Loucy (cell line): ENCODE data around the gene CGAS.
"Not testable (repeated sequence)": the region's sequence is repeated elsewhere in the genome, so short reads cannot be mapped to it uniquely, and the experiment has no call there.

Experiments
- H2AFZ ChIP-seq: fragments of 200-600 bp; sonication (generic); 2 replicates; pipeline ENCODE4 v1.6.0; 2016; ENCODE audit warnings: antibody characterized with exemption, mild to moderate bottlenecking, low read length, moderate library complexity
- H3F3A ChIP-seq: fragments of 200-600 bp; 2 replicates; pipeline ENCODE4 v1.6.0; 2016; ENCODE audit warnings: antibody characterized with exemption, low read depth, mild to moderate bottlenecking
- H3K27me3 ChIP-seq: fragments of 200-600 bp; sonication (generic); 2 replicates; pipeline ENCODE4 v1.6.1; 2014; ENCODE audit warnings: low read length, mild to moderate bottlenecking; ENCODE audit not compliant: insufficient read depth, poor library complexity, severe bottlenecking
- H3K36me3 ChIP-seq: fragments of 200-600 bp; sonication (generic); 2 replicates; pipeline ENCODE4 v1.6.1; 2016; ENCODE audit warnings: low read length; ENCODE audit not compliant: insufficient read depth
- H3K4me1 ChIP-seq: fragments of 200-600 bp; sonication (generic); 2 replicates; pipeline ENCODE4 v1.5.1; 2014; ENCODE audit warnings: low read length, mild to moderate bottlenecking; ENCODE audit not compliant: insufficient read depth, poor library complexity, severe bottlenecking
- H3K4me2 ChIP-seq: fragments of 200-600 bp; sonication (generic); 2 replicates; pipeline ENCODE4 v1.6.0; 2014; ENCODE audit warnings: antibody characterized with exemption, low read length, low read depth, mild to moderate bottlenecking; ENCODE audit not compliant: poor library complexity, severe bottlenecking
- H3K4me3 ChIP-seq: fragments of 200-600 bp; sonication (generic); 2 replicates; pipeline ENCODE4 v1.5.1; 2014; ENCODE audit warnings: low read length, mild to moderate bottlenecking, mixed read lengths; ENCODE audit not compliant: poor library complexity, severe bottlenecking
- H3K79me2 ChIP-seq: fragments of 200-600 bp; sonication (generic); 2 replicates; pipeline ENCODE4 v1.6.1; 2014; ENCODE audit warnings: low read length; ENCODE audit not compliant: insufficient read depth
- H3K9ac ChIP-seq: fragments of 200-600 bp; sonication (generic); 2 replicates; pipeline ENCODE4 v1.6.0; 2014; ENCODE audit warnings: mild to moderate bottlenecking, low read depth, low read length, moderate library complexity; ENCODE audit not compliant: poor library complexity, severe bottlenecking
- H3K9me2 ChIP-seq: fragments of 200-600 bp; sonication (generic); replicated peaks from 2 replicates; pipeline ENCODE4 v1.6.1; 2016; ENCODE audit warnings: low read depth, low read length, mixed read lengths
- H3K9me3 ChIP-seq: fragments of 200-600 bp; sonication (generic); 2 replicates; pipeline ENCODE4 v1.6.1; 2014; ENCODE audit warnings: mild to moderate bottlenecking, antibody characterized with exemption, low read length, low read depth; ENCODE audit not compliant: insufficient read depth
- H4K20me1 ChIP-seq: fragments of 200-600 bp; sonication (generic); 2 replicates; pipeline ENCODE4 v1.6.0; 2014; ENCODE audit warnings: antibody characterized with exemption, low read length, mild to moderate bottlenecking; ENCODE audit not compliant: insufficient read depth, poor library complexity, severe bottlenecking
- CTCF ChIP-seq: fragments of 200-600 bp; sonication (generic); conservative IDR thresholded peaks from 2 replicates; pipeline ENCODE4 v1.5.1; 2014; ENCODE audit warnings: mild to moderate bottlenecking, antibody characterized with exemption, low read length
- EZH2phosphoT487 ChIP-seq: fragments of 200-600 bp; IDR thresholded peaks from 2 replicates; pipeline ENCODE4 v1.6.1; 2018; ENCODE audit warnings: antibody characterized with exemption, mild to moderate bottlenecking, moderate library complexity, borderline replicate concordance

CGAS gene

GRCh38 chr6:73382462-73383113 is 69.5 kb downstream of the CGAS start:
- Histone ChIP-seq H4K20me1 (no peaks in the 10 kb centered on the region), H2AFZ (no peak overlapping the region), H3K4me3 (no peak overlapping the region), H3K9me3 (no peaks in the 10 kb centered on the region), H3K9ac (no peak overlapping the region), H3K4me1 (no peaks in the 10 kb centered on the region), H3K79me2 (no peaks in the 10 kb centered on the region), H3K27me3 (no peaks in the 10 kb centered on the region), H3K9me2 (no peaks in the 10 kb centered on the region), H3K36me3 (no peaks in the 10 kb centered on the region), H3K4me2 (no peak overlapping the region), H3F3A (no peaks in the 10 kb centered on the region)
- TF ChIP-seq EZH2phosphoT487 = no peak
- no peak for TF ChIP-seq CTCF

- not testable (repeated sequence) for H3K27me3 ChIP-seq, H3K9me2 ChIP-seq, H2AFZ ChIP-seq, H3F3A ChIP-seq, H3K4me3 ChIP-seq, H3K4me2 ChIP-seq, H4K20me1 ChIP-seq, H3K36me3 ChIP-seq, H3K79me2 ChIP-seq, H3K4me1 ChIP-seq, H3K9me3 ChIP-seq, H3K9ac ChIP-seq
Measured at GRCh38 chr6:73381531-73381930, 70.6 kb downstream of the CGAS start.

GRCh38 chr6:73377225-73377624 is 74.9 kb downstream of the CGAS start:
- Histone ChIP-seq H3K36me3 (no peaks in the 10 kb centered on the region), H3K9me2 (no peaks in the 10 kb centered on the region), H3K9ac (no peak overlapping the region), H3F3A (no peaks in the 10 kb centered on the region), H4K20me1 (no peaks in the 10 kb centered on the region), H3K4me3 (no peak overlapping the region), H3K4me2 (no peak overlapping the region), H3K27me3 (no peaks in the 10 kb centered on the region), H2AFZ (no peak overlapping the region), H3K4me1 (no peaks in the 10 kb centered on the region), H3K9me3 (no peaks in the 10 kb centered on the region), H3K79me2 (no peaks in the 10 kb centered on the region)
- TF ChIP-seq CTCF (no peak), EZH2phosphoT487 (no peak)

- H3K79me2 ChIP-seq = no peaks in the 10 kb centered on the region
Measured at GRCh38 chr6:73375216-73375615, 76.9 kb downstream of the CGAS start.

More at GRCh38 chr6:73375216-73375615, 76.9 kb downstream of the CGAS start:
- H3K27me3 ChIP-seq = no peaks in the 10 kb centered on the region
- TF ChIP-seq CTCF = no peak
- no peaks in the 10 kb centered on the region for H3K36me3 ChIP-seq
- H3K9me2 ChIP-seq = no peaks in the 10 kb centered on the region
- no peak overlapping the region for H3K9ac ChIP-seq
- H4K20me1 ChIP-seq = no peaks in the 10 kb centered on the region
- H3F3A ChIP-seq = no peaks in the 10 kb centered on the region
- H3K4me1 ChIP-seq = no peaks in the 10 kb centered on the region
- no peak overlapping the region for H2AFZ ChIP-seq
- H3K4me2 ChIP-seq = no peak overlapping the region
- H3K9me3 ChIP-seq = no peaks in the 10 kb centered on the region; the same call in 1 of the 2 replicates
- H3K4me3 ChIP-seq = no peak overlapping the region
